K562 (cell line): ENCODE measurements around the gene MXI1. TPM values are rescaled to one million over a fixed set of nuclear protein-coding genes. Genes with fewer than 3 reads are reported as not detected.

Source experiments
- CAMTA2 ChIP-seq: fragments of 250-450 bp; sonication (Bioruptor Pico); conservative IDR thresholded peaks from 2 replicates; pipeline ENCODE4 v1.5.1; 2022
- CSDE1 ChIP-seq, 2 experiments: fragments of 450-650 bp; IDR thresholded peaks; 2 replicates each; pipeline ENCODE4 v1.6.1; 2016; ENCODE audit warnings: mild to moderate bottlenecking in 1 of 2
- DIDO1 ChIP-seq: fragments of 450-650 bp; IDR thresholded peaks from 2 replicates; pipeline ENCODE4 v1.6.1; 2016; ENCODE audit warnings: low read depth, missing biosample characterization, missing genetic modification characterization
- ETV1 ChIP-seq: fragments of 450-650 bp; conservative IDR thresholded peaks from 2 replicates; pipeline ENCODE4 v1.6.1; 2016; ENCODE audit warnings: missing genetic modification characterization, control low read depth, low read depth, missing compliant biosample characterization
- GABPB1 ChIP-seq: sonication (generic); formaldehyde crosslinking; IDR thresholded peaks from 2 replicates; pipeline ENCODE4 v1.8.0; 2022; ENCODE audit warnings: mild to moderate bottlenecking, missing genetic modification reagents
- HDAC2 ChIP-seq: fragments of 450-650 bp; IDR thresholded peaks from 2 replicates; pipeline ENCODE4 v1.6.1; 2016; ENCODE audit warnings: mild to moderate bottlenecking
- KAT8 ChIP-seq: fragments of 450-650 bp; IDR thresholded peaks from 2 replicates; pipeline ENCODE4 v1.6.1; 2016; ENCODE audit warnings: low read depth, mild to moderate bottlenecking
- MBD2 ChIP-seq: sonication (generic); IDR thresholded peaks from 2 replicates; pipeline ENCODE4 v1.6.1; 2016; ENCODE audit warnings: low read depth, borderline replicate concordance
- PREB ChIP-seq: sonication (generic); formaldehyde crosslinking; IDR thresholded peaks from 2 replicates; pipeline ENCODE4 v1.8.1; 2023; ENCODE audit warnings: mild to moderate bottlenecking, missing genetic modification reagents
- PRMT5 ChIP-seq: sonication (generic); formaldehyde crosslinking; IDR thresholded peaks from 2 replicates; pipeline ENCODE4 v1.5.0; 2020; ENCODE audit warnings: missing genetic modification reagents
- RAD21 ChIP-seq, 2 experiments: fragments of 250-450 bp in 1 of 2; fragments of 450-650 bp in 1 of 2; sonication (Bioruptor Pico) in 1 of 2; formaldehyde crosslinking in 1 of 2; IDR thresholded peaks in 1 of 2; conservative IDR thresholded peaks in 1 of 2; 2 replicates each; pipeline versions ENCODE4 v1.4.0 to v1.8.0; 2020 to 2022; ENCODE audit warnings: mild to moderate bottlenecking in 2 of 2, moderate library complexity in 1 of 2
- RBM25 ChIP-seq: fragments of 200-400 bp; formaldehyde crosslinking; IDR thresholded peaks from 2 replicates; pipeline ENCODE4 v1.6.1; 2018; ENCODE audit warnings: low read length, low read depth, moderate library complexity; ENCODE audit not compliant: severe bottlenecking
- SMAD2 ChIP-seq: fragments of 150-350 bp; IDR thresholded peaks from 2 replicates; pipeline ENCODE4 v1.6.1; 2014; ENCODE audit warnings: low read depth, mild to moderate bottlenecking, low read length
- TRIM24 ChIP-seq, 2 experiments: fragments of 450-650 bp; IDR thresholded peaks; 2 replicates each; pipeline ENCODE4 v1.6.1; 2016
- WHSC1 ChIP-seq: IDR thresholded peaks from one replicate; pipeline ENCODE4 v1.6.1; 2012; ENCODE audit warnings: low read length, control low read depth, inconsistent platforms
- ZNF253 ChIP-seq: fragments of 250-450 bp; sonication (Bioruptor Pico); conservative IDR thresholded peaks from 2 replicates; pipeline ENCODE4 v1.6.1; 2021; ENCODE audit warnings: mild to moderate bottlenecking
- ZNF318 ChIP-seq, 2 experiments: fragments of 450-650 bp; IDR thresholded peaks; 2 replicates each; pipeline ENCODE4 v1.6.1; 2016; ENCODE audit warnings: mild to moderate bottlenecking in 2 of 2, borderline replicate concordance in 1 of 2, low read depth in 1 of 2, moderate library complexity in 1 of 2
- polyA plus RNA-seq, 8 experiments: library from polyadenylated mRNA; depleted of rRNA in 4 of 8; stranded (reverse) in 5 of 8; unstranded in 3 of 8; fragments of >200 nt; fragmentation: Nextera tagmentation in 2 of 8; fragmentation: Illumina TruSeq in 1 of 8; extraction: Ambion mirVana in 2 of 8; extraction: Trizol in 1 of 8; gene quantifications; 2 replicates each; pipeline versions ENCODE4 v1.2.1 to v1.2.3, GENCODE V29; 2011 to 2014; ENCODE audit warnings: inconsistent platforms in 1 of 8, missing spikeins in 1 of 8
- total RNA-seq, 7 experiments: library from RNA; depleted of rRNA in 6 of 7; stranded (reverse); fragments of >200 nt in 6 of 7; fragmentation: Illumina TruSeq in 2 of 7; extraction: Trizol in 2 of 7; gene quantifications; 2 replicates each; pipeline versions ENCODE4 v1.2.1 to v1.2.3, GENCODE V29; 2011 to 2021; ENCODE audit warnings: low replicate concordance in 1 of 7

The MXI1 gene
- total and polyA plus RNA-seq, 9 of the 15 experiments (the other 6 are each of a cell fraction or from before 2014, with no cell fraction given) = 9.1 to 23.7 (median 14.8) TPM

GRCh38 chr10:110210674-110211464, 3.5 kb downstream of the MXI1 start (continued):
- TF ChIP-seq MBD2 (peak; percentile 68; the same call in 1 of the 2 replicates), TRIM24 (IDR thresholded peaks at IDR 0.05) (peak in 1 of 2 experiments; percentile 41; a peak in 1 of 4 replicates), RBM25 (peak; percentile 55), HDAC2 (peak; percentile 52; the same call in 1 of the 2 replicates), WHSC1 (no peak), CAMTA2 (CRISPR knock-in tag) (no peak), RAD21 (CRISPR knock-in tag; conservative IDR thresholded peaks at IDR 0.05 in 1 of 2, IDR thresholded peaks at IDR 0.05 in 1 of 2) (0 out of 4 replicates have a peak, but pooled peaks of 1 of the 2 experiments have one; percentile 2), SMAD2 (no peak), ZNF253 (CRISPR knock-in tag) (no peak), GABPB1 (CRISPR knock-in tag) (peak; percentile 52; the same call in 1 of the 2 replicates), PREB (CRISPR knock-in tag) (no peak), PRMT5 (CRISPR knock-in tag) (no peak), DIDO1 (no peak), KAT8 (no peak), CSDE1 (IDR thresholded peaks at IDR 0.05) (0 out of 4 replicates have a peak, but pooled peaks of 1 of the 2 experiments have one; percentile 36), ZNF318 (IDR thresholded peaks at IDR 0.05; ENCODE audit: borderline replicate concordance in 1 of 2, low read depth in 1 of 2) (peak in 1 of 2 experiments; percentile 65; a peak in 1 of 4 replicates), ETV1 (tag) (no peak)
